ENCODE results near the gene CPNE2. TPM values are rescaled to one million over a fixed set of nuclear protein-coding genes. Genes with fewer than 3 reads are reported as not detected.
"Not testable (repeated sequence)": the region's sequence is repeated elsewhere in the genome, so short reads cannot be mapped to it uniquely, and the experiment has no call there.

CPNE2 gene
- total RNA-seq, 1 donor from 2014 or later = 8.3 TPM

GRCh38 chr16:57061084-57061905 lies 31.1 kb upstream of the CPNE2 start:
- ChIA-PET POLR2A (interaction anchor here (0.7 to 1.1 kb wide), 4 partner anchors 16 to 401 kb away, joined by 3 read pairs; partner anchors contain the start of gene POLR2C), CTCF (interaction anchor here (1.0 kb wide), 1 partner anchor 96 kb away, joined by 5 read pairs; no protein-coding TSS in a partner anchor)
- no peak for DNase-seq
- Mint-ChIP-seq H3K27me3 (no peaks in the 10 kb centered on the region), H3K9me3 (no peaks in the 10 kb centered on the region), H3K4me3 (no peak overlapping the region), H3K27ac (peak overlapping the region; percentile 46), H3K36me3 (ENCODE audit: low read depth) (peaks cover 67% of the 10 kb centered on the region), H3K4me1 (peaks cover 1% of the 10 kb centered on the region)
- ATAC-seq (ENCODE audit: low read depth) = no peak
- intact Hi-C loops (cut with micrococcal nuclease) = no loop called here
- no peak for TF ChIP-seq CTCF (IDR thresholded peaks at IDR 0.05)

GRCh38 chr16:57062329-57062728 lies 30.1 kb upstream of the CPNE2 start:
- ChIA-PET POLR2A (interaction anchor here (0.7 to 0.9 kb wide), 3 partner anchors 10 to 400 kb away, joined by 3 read pairs; partner anchors contain the start of gene POLR2C), CTCF (interaction anchor here (1.0 kb wide), 1 partner anchor 97 kb away, joined by 5 read pairs; no protein-coding TSS in a partner anchor)
- DNase-seq (no peak), ATAC-seq (ENCODE audit: low read depth) (no peak)
- H3K27me3 Mint-ChIP-seq = no peaks in the 10 kb centered on the region
- no peak overlapping the region for H3K27ac Mint-ChIP-seq
- TF ChIP-seq CTCF (IDR thresholded peaks at IDR 0.05) = no peak
- no peaks in the 10 kb centered on the region for H3K9me3 Mint-ChIP-seq
- peaks cover 9% of the 10 kb centered on the region for H3K4me1 Mint-ChIP-seq
- H3K36me3 Mint-ChIP-seq (ENCODE audit: low read depth) = peaks cover 69% of the 10 kb centered on the region
- intact Hi-C loops (cut with micrococcal nuclease) = no loop called here
- no peak overlapping the region for H3K4me3 Mint-ChIP-seq

- H3K4me3 Mint-ChIP-seq; DNase-seq; ATAC-seq (ENCODE audit: low read depth); intact Hi-C loops (cut with micrococcal nuclease); H3K27ac Mint-ChIP-seq; H3K27me3 Mint-ChIP-seq; H3K9me3 Mint-ChIP-seq: not testable (repeated sequence)
- ChIA-PET POLR2A (interaction anchor here (0.7 to 1.1 kb wide), 3 partner anchors 80 to 769 kb away, joined by 3 read pairs; no protein-coding TSS in a partner anchor), CTCF (interaction anchor here (1.1 kb wide), 1 partner anchor 21 kb away, joined by 3 read pairs; no protein-coding TSS in a partner anchor)
- Mint-ChIP-seq H3K4me1 (peaks cover 16% of the 10 kb centered on the region), H3K36me3 (ENCODE audit: low read depth) (peaks cover 64% of the 10 kb centered on the region)
Measured at GRCh38 chr16:57063189-57063588, 29.2 kb upstream of the CPNE2 start.

- TF ChIP-seq CTCF (IDR thresholded peaks at IDR 0.05) = no peak
- ATAC-seq (ENCODE audit: low read depth) = no peak
- ChIA-PET POLR2A (interaction anchor here (0.9 kb wide), 1 partner anchor 90 kb away, joined by 3 read pairs; no protein-coding TSS in a partner anchor), CTCF (no interaction called here)
- Mint-ChIP-seq H3K4me1 (peaks cover 16% of the 10 kb centered on the region), H3K27me3 (no peaks in the 10 kb centered on the region), H3K36me3 (ENCODE audit: low read depth) (peaks cover 66% of the 10 kb centered on the region), H3K4me3 (no peak overlapping the region), H3K27ac (no peak overlapping the region), H3K9me3 (no peaks in the 10 kb centered on the region)
- no peak for DNase-seq
- intact Hi-C loops (cut with micrococcal nuclease) = no loop called here
Measured at GRCh38 chr16:57064995-57065394, 27.4 kb upstream of the CPNE2 start.

DNA sequence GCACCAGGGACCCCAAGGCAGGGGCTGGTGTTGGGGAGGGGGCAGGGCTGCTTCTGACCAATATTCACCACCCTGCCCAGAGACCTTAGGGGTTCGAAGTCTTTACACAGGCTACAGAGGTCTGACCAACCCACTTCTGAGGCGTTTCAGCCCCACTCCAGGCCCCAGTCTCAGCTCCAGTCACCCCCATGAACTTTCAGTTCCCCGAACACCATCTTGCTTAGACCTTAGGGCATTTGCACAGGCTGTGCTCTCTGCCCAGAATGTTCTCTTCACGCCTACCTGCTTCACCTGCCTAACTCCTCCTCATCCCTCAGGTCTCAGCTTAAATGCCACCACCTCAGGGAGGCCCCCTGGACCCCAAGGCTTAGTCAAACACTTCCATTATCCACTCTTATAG lies 25.8 kb upstream of the CPNE2 start:
- Mint-ChIP-seq H3K27ac (peak overlapping the region; percentile 38), H3K4me1 (peaks cover 16% of the 10 kb centered on the region), H3K27me3 (no peaks in the 10 kb centered on the region), H3K4me3 (no peak overlapping the region), H3K9me3 (no peaks in the 10 kb centered on the region), H3K36me3 (ENCODE audit: low read depth) (peaks cover 65% of the 10 kb centered on the region)
- no peak for TF ChIP-seq CTCF (IDR thresholded peaks at IDR 0.05)
- DNase-seq (no peak), ATAC-seq (ENCODE audit: low read depth) (peak; percentile 69)
- ChIA-PET CTCF (interaction anchor here (1.5 to 1.6 kb wide), 2 partner anchors 18 to 102 kb away, joined by 5 to 7 read pairs; no protein-coding TSS in a partner anchor), POLR2A (interaction anchor here (0.6 to 2.7 kb wide), 4 partner anchors 14 to 350 kb away, joined by 3 to 12 read pairs (median 8); partner anchors contain the start of gene NLRC5)
- intact Hi-C loops (cut with micrococcal nuclease) = no loop called here
